HG03575 (cell line): ENCODE results near the gene PSMC3.

ENCODE experiments used
- ATAC-seq: cut with Tn5 transposase; IDR thresholded peaks from one replicate; pipeline ENCODE4 v1.9.1; 2021; ENCODE audit not compliant: unreplicated experiment, insufficient number of reproducible peaks, low FRiP score; ENCODE audit errors: extremely low read depth

Gene PSMC3

DNA sequence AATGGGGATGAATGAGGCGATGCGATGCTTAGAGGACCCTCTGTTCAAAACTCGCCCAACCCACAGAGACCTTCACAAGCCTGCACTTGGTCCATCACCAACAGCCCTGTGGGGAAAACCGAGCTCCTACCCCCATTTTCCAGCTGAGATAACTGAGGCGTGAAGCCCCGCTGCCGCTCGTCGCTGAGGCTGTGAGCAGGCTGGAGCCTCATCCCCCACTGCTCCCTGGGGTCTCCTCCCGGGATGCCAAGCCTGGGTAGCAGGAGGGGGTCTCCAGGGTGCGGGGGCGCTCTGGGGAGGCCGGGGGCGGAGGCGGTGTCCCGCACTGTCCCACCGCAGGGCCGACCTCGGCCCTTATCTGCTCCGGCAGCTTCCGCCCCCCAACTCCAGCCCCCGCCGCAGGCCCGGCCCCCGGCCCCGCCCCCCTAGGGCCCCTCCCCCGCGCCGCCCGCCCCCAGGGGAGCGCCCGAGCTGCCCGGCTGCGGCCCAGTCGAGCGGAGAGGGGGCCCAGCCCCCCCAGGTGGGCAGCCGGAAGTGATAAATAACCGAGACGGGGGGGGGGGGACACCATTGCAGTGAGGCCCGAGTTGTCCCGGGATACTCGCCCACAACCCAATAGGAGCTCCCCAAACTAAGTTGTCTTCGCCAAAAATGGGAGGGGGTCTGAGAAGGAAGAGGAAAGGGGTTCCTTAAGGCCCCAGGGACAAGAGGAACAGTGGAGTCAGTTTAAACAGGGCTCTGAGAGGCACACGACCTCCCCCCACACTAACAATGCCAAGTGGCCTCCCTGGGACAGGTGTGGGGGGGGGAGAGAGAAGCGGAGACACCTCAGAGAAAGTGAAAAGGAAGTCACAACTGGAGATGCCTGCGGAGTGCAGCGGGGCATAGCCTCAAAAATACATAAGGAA, 26.1 kb downstream of the PSMC3 start:
- peak; percentile 22 for ATAC-seq

DNA sequence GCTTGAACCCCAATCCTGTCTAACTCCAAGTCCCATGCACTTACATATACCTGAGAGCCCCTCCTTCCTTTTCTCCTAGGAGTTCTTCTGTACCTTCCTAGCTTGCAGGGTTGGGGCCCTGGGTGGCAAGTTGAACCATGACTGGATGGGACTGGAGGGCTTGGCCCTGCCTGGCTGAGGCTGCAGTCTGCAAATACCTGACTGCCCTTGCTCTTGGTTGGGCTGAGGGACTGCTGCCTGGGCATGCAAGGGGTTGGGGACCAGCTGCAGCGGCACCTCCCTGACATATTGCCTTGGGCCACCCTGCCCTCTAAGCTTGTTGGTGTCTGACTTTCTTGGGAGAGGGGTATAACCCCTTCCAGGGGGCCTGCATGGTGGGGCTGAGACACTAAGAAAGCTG, 27.7 kb downstream of the PSMC3 start:
- no peak for ATAC-seq

DNA sequence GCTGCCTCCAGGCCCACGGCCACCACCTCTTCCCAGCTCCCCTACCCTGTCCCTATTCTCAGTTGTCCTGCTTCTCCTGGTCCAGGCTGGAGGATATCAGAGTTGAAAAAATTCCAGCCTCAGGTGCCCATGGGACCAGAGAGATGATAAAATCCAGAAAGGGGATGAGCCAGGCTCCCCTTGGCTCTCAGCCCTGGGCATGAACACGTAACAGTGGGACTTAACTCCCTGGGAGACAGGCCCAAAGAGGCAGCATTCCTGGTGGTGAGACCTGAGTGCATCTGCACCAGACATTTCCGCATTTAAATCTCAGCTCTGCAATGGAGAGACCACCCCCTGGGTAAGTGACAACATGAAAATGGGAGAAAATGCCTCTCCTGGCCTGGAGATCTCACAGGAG, 28.2 kb downstream of the PSMC3 start:
- no peak for ATAC-seq

DNA sequence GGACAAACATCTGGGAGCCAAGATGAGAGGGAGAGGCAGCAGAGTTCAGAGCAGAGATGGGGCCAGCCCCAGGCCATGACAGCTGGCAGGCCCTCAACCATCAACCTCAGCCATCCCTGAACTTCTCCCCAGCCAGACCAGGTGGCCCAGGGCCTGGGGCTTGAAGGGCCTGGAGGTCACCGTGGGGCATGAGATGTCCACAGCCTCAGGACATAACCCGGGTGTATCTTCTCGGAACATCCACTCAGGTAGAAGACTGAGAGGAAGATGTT, 30.3 kb downstream of the PSMC3 start:
- no peak for ATAC-seq

DNA sequence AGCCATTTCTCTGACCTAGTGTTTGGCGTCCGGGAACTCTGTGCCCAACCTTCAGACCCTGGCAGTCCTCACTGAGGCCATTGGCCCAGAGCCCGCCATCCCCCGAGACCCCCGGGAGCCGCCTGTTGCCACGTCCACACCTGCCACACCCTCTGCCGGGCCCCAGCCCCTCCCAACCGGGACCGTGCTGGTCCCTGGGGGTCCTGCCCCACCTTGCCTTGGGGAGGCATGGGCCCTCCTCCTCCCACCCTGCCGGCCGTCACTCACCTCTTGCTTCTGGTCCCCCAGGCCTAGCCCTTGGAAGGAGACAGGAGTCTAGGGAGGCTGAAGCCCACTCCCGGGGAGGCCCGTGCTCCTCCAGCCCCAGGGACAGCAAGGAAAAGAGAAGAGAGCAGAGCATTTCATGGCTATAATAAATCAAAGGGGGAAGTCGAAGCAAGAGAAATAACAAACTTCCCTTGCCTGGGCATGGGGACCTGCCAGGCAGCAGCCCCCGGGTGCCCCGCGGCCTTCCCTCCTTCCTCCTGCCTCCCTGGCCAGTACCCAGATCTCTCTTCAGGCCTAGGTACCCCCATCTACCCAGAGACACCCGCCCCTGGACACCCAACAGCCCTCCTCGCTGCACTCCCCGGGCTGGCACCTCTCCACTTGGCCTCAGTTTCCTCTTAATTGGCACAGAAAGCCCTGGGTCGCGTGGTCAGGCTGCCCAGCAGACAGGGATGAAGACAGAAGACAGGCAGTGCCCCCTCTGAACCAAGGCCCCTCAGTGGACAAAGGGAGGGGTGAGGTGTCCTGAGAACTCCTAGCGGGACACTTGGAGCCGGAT, 30.8 kb downstream of the PSMC3 start:
- no peak for ATAC-seq

DNA sequence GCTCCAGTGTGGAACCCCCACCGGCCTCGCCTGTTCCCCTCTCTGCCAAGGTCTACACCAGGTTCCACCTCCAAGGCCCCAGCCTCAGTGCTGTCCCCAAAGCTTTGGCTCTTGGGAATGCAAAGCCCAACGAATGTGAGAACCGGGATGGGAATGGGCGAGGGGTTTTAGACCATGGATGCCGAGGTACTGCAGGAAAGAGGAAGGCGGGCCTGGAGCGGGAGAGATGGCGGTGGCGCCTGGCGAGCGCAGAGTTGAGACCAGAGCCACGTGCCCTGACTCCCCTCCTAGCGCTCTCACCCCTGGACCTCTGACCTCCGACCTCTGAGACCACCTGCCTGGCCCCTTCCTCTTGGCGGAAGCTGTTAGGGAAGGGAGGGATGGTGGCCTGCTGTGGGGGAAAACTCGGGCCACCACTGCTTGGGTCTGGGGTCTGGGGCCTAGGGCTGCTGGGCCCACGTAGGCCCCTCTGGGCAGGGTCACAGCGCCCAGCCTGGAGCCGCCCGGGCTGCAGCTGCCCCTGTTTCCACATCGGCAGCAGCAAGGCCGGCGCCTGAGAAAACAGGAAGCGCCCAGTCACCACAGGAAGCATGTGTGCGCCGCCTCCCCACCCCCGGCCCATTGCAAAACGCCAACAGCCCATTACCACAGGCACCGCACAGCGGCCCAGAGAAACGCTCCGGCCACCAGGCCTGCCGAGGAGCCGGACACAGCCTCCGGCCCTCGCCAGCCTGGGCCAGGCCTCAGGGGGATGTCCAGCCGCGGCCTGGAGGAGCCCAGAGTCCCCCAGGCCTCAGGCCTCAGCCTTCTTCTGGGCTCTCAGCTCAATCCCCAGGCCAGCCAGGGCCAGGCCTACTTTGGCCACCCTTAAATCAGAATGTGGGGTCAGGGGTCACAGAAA, 31.7 kb downstream of the PSMC3 start:
- no peak for ATAC-seq

DNA sequence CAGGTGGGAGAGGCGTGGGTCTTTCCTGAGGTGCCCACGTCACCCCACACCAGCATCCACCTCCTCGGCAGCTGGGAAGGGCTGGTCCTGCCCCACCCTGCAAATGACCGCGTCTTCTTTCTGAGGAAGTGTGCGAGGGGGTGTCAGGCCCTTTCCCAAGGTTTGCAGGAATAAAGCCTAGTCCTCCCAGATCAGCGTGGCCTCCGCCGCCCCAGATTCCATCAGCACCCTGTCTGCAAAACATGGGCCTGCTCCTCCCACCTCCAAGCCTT, 32.3 kb downstream of the PSMC3 start:
- ATAC-seq, result no peak

DNA sequence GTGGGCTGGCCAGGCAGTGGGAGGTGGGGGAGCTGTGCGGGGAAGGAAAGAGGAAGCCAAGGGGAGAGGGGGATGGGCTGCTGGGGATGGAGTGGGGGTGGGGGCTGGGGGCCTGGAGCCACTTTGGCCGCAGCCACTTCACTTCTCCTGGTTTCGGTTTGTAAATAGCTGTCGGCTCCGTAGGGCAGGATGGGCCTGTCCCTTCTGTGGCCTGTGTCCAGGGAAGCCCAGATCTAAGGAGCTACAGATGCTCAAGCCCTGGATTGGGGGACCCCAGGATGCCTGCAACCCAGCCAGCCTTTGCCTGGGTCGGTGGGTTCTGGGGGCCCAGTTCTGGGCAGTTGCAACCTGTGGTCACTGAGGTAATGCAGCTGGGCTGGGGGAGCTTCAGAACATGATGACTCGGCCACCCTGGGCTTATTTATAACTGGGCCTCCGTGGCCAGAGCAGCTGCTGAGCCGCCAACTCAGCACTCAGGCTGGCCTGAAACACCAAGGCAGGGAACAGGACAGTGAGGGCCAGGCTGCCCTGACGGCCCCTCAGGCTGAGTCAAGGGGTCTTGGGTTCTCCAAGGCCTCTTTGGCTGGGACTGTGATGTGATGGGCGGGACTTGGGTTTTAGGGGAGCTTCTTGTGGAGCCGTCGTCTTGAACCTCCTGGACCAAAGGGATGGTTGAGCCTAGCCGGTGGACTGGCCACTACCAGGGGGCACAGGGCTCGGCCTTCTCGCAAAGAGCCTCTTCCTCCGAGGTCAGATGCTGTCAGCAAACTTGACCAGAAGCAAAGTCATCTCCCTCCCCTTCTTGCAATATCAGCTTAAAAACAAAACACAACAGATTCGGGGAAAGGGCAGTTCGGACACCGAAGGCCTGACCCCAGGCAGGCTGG, 32.8 kb downstream of the PSMC3 start:
- no peak for ATAC-seq

DNA sequence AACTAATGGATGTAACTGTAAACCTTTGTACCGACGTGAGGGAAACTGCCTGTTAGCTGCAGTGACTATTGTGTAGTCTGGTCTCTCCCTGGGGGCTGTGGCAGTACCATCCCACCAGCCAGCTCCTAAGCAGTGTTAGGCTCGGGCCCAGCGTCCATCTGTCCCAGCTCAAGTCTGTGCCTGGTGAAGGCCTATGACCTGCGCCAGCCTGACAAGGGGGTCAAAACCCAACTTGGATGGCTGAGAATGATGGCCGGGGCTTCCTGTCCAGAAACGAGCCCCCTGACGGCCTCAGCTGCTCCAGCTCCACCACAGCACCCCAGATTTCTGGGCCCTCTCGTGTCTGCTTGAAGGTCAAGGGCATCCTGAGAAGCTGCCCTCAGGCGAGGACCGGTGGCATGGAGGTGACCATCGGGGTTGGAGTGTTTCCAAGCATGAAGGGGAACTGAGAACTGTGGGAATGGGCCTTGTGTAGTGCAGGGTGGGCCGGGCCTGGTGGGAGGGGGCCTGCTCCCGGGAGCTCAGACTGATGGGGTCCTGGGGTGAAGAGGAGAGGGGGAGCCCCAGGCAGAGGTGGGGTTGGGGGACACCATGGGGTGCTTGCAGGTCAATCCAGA, 33.6 kb downstream of the PSMC3 start:
- ATAC-seq, result no peak

DNA sequence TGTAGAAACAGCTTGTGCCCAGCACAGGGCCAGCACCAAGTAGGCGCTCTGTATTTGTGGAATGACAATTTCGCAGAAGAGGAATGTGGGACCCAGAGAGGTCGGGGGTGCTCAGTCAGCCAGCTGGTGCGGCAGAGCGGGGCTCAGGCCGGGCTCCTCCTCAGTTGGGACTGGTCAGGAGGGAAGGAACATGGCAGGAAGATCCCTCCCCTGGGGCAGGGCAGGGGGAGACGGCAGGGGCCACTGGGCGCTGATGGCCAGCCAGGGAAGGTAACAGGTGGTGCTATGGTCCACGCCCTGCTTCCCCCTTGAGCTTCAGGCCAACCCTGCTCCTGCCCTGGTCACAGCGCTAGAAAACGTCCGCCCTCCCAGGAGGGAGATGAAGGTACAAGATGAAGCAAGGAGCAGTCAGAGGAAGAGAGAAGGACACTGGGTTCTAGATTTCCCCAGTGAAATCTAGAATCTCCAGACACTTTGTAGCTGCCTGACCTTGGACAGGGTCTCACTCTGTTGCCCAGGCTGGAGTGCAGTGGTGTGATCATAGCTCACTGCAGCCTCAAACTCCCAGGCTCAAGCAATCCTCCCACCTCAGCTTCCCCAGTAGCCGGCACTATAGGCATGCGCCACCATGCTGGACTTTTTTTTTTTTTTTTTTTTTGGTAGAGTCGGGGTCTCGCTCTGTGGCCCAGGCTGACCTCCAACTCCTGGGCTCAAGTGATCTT, 34.4 kb downstream of the PSMC3 start:
- ATAC-seq, result no peak

DNA sequence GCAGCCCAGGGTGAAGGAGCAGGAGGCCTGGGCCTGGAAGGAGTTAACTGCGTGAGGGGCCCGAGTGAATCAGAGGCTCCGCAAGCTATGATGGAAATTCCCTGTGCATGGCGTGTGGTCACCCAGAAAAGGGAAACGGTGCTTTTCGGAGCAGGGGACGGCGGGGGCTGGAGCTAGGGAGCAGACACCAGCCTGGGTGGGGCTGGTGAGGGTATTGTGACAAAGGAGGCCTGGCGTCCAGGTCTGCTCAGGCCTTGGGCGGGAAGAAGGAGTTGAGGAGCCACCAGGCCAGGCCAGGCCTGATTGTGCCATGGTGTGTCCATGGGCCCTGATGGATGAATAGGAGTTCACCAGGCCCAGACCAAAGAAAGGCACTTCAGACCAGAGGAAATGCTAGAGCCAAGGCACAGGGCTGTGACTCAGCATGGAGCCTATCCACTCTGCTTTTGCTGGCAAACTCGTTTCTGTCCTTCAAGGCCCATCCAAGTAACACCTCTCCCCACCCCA, 35.1 kb downstream of the PSMC3 start:
- no peak for ATAC-seq

DNA sequence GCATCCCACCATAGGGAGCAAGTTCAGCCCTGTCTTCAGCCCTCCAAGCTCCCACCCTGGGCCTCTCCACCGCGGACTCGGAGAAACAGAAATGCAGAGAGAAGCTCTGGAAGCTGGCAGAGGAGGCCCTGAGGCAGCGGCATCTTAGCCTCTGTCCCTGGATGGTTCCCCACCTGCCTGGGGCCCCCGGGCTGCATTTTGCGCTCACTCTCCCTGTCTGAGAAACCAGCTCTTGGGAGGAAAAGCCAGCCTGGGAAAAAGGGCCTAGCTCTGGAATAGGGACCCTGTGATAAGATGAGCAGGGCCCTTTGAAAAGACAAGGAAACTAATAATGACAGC, 35.8 kb downstream of the PSMC3 start:
- ATAC-seq, result no peak

DNA sequence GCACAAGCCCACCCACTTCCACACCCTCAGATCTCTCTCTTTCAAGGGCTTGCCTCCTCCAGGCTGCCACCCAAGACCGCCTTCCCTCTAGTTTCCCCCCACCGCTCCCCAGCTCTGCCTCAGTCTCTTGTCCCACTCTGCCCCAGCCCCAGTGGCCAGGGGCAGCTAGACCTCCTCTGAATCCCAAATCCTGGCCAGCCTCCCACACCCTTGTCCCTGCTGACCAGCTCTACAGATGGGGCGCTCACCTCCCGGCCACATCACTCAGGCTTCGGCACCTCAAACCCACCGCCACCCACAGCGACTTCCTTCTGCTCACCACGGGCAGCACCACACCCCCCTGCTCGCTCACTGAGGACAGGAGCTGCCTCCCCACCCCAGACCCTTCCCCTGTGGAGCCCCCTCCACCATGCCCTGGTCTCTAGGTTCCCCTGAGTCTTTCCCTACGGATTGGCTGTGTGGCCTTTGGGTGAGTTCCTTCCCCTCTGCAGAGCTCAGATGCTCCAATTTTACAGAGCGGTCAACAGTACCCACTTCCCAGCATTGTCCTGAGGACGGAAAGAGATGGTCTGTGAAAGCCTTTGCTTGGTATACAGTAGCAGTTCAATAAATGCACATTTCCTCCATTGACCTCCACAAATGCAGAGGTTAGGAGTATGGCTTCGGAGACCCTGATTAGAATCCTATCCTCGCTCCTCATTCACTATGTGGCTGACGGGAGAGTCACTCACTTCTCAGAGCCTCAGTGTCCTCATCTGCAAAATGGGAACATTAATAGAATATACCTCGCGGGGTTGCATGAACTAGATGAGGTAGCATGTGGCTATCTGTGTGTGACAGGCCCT, 36.4 kb downstream of the PSMC3 start:
- no peak for ATAC-seq

DNA sequence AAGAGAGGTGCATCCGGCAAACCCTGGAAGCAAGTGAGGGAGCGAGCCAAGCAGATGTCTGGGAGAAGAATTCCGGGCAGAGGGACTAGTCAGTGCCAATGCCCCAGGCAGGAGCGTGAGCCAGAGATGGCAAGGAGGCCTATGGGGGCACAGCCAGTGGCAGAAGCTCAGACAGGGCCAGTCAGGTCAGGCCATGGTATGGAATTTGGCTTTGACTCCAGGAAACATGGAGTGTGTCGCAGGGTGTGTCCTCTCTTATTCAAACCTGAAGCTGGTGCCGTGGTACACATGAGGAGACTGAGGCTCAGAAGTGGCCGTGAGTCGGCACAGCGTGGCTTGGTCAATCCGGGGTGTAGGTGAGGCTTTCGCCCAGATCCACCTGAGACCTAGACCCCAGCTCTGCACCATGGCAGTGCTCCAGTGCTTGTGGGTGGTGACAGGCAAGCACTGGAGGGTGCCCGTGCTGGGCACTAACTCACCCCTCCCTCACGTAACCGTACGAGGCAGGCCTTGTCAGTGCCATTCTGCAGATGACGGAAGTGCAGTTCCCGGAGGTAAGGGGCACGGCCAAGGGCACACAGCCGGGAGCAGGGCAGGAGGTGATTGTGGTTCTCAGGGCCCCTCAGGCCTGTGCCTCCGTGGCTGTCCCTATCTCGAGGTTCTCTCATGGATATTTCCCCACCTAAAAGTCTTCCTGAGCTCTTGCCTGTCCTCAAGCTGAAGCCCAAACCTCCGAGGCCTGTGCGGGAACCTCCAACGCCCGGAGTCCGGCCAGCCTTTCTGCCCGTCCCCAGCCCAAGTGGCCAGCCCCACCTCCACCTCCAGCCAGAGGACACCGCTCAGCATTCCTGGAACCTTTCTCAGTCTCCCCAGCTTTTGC, 37.3 kb downstream of the PSMC3 start:
- ATAC-seq, result no peak

DNA sequence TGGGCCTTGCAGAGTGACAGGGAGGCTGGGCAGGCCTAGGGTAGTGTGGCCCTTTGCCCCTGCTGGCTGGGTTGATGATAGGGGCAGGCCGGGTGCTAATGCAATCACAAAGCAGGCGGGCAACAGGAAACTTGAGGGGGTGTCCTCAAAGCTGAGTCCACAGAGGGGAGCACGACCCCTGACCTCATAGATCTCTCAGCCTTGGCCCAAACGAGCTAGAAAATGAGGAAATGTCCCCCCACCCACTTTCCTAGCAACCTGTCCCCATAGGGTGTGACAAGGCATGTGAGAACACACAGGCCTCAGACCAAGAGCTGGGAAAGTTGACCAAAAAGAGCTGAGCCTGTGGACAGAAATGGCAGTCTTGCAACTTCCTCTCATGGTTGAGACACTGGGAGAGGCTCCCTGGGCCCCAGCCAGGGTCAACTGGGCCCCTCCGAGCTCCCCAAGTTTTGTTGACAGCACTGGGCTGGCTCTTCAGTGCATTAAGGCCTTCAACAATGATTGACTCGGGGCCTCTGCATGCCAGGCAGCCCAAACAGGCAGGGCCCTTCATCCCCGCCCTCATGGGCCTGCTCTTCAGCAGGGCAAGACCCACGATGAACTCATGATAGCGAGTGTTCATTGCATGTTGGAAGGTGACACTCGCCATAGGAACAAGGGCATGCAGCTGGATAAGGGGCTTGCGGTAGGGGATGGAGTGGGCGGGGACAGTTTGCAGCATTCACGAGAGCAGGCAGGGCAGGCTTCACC, 38.1 kb downstream of the PSMC3 start:
- ATAC-seq, result no peak
